GM10266 (cell line): Measurements from ENCODE around the gene NXN.

Source experiments
- DNase-seq: peaks from one replicate; pipeline ENCODE4 v3.0.0; 2012; ENCODE audit errors: extremely low spot score
- TF ChIP-seq, protein P1 (sequence below): IDR thresholded peaks from 2 replicates; pipeline ENCODE4 v1.5.1; 2012; ENCODE audit warnings: mild to moderate bottlenecking, low read depth; ENCODE audit not compliant: control insufficient read depth, insufficient read depth; ENCODE audit errors: missing control alignments

NXN gene

DNA sequence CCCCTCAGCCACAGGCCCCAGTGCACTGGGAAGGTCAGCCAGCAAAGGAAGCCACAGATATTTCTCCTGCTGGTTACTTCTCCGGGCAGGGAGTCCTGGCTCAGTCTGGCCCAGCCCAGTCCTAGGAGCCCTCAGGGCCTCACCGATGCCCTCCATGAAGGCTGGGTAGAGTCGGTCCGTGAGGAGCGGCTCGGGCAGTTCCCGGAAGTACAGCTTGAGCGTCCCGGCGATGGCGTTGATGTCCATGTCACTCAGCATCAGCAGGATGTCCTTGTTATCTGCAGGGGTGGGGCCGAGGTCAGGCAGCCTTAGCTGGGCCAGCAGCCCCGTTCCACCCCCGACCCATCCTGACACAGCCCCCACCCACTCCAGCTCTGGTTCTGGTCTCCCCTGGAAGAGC is 31.0 kb upstream of the NXN start:
- DNase-seq: no peak
- TF ChIP-seq, protein P1, sequence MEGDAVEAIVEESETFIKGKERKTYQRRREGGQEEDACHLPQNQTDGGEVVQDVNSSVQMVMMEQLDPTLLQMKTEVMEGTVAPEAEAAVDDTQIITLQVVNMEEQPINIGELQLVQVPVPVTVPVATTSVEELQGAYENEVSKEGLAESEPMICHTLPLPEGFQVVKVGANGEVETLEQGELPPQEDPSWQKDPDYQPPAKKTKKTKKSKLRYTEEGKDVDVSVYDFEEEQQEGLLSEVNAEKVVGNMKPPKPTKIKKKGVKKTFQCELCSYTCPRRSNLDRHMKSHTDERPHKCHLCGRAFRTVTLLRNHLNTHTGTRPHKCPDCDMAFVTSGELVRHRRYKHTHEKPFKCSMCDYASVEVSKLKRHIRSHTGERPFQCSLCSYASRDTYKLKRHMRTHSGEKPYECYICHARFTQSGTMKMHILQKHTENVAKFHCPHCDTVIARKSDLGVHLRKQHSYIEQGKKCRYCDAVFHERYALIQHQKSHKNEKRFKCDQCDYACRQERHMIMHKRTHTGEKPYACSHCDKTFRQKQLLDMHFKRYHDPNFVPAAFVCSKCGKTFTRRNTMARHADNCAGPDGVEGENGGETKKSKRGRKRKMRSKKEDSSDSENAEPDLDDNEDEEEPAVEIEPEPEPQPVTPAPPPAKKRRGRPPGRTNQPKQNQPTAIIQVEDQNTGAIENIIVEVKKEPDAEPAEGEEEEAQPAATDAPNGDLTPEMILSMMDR: no peak

DNA sequence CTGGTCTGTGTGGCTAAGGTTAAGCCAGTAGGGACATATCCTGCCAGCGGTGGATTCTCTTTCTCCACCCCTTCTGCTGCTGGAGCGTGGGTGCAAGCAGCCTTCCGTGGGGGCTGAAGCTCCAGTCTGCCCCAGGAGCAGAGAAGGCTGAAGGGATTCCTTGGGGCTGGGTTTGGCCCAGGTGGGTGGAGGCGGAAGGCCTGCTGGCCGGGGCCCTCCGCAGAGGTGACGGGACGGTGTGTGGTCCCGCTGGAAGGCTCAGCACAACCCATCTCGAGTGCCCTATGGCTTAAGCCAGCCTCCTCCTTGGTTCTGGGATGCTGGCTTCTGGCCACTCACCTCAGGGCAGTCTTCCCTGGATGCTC is 30.5 kb upstream of the NXN start:
- no peak for DNase-seq
- TF ChIP-seq, protein P1: no peak

DNA sequence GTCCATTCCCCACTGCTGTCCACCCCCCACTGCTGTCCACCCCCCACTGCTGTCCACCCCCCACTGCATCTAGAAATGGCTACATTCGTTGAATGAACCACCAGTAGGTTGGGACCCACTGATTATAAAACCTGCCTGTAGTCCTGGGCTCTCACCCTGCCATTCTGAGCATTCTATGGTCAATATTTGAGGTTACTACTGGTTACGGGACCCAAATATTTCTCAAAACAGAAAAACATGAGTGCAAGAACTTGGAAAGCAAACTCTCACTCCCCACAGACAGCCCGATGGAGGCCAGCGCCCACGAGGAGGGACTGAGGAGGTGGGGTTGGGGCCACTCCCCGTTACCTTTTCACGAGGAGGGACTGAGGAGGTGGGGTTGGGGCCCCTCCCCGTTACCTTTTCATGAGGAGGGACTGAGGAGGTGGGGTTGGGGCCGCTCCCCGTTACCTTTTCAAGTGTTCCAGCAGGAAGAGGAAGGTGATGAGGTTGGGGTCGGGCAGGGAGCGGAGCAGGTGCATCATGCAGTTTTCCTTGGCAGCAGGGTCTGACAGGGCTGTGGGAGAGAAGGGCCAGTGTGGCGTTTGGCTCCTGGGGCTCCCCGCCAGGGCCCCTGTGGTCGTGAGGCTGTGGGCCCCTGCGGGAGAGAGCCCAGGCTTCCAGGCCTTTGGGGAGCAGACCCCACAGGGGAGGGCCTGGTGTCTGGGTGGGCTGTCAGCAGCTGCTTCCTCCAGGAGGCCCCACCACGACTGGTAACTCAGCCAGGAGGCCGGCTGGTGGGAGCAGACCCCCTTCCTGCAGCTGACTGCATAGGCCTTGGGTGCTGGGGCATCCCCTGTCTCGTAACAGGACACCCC is 29.9 kb upstream of the NXN start:
- no peak for DNase-seq
- TF ChIP-seq, protein P1: no peak

DNA sequence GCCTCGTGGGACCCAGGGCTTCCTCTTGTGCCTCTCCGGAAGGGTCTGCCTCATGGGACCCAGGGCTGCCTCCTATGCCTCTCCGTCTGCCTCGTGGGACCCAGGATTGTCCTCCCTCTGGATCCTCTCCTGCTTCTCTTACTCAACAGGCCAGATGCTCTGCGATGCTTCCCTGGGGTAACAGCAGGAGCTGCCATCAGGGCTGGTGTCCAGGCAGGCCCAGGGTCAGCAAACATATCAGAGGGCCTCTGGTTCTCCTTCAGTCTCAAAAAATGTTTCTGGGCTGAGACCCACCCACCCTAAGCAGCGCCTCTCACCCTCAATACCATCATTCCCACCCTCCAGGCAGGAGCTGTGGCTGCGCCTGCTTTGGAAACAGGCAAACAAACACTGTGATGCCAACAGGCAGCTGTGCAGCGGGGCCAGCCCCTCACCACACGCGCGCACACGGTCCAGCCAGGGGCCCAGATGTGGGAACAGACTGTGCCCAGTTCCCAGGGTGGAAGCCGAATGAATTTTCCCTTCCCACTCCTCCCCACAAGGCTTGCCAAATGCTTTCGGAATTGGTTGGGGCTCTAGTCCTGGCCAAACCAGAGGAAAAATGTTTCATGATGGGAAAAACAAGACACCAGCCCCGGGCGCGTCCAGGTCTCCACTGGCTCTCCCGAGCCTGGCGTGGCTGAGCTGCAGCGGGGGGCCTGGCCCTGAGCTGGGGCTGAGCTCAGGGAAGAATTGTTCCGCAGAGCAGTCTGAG is 28.6 kb upstream of the NXN start:
- TF ChIP-seq, protein P1: no peak
- DNase-seq: no peak

DNA sequence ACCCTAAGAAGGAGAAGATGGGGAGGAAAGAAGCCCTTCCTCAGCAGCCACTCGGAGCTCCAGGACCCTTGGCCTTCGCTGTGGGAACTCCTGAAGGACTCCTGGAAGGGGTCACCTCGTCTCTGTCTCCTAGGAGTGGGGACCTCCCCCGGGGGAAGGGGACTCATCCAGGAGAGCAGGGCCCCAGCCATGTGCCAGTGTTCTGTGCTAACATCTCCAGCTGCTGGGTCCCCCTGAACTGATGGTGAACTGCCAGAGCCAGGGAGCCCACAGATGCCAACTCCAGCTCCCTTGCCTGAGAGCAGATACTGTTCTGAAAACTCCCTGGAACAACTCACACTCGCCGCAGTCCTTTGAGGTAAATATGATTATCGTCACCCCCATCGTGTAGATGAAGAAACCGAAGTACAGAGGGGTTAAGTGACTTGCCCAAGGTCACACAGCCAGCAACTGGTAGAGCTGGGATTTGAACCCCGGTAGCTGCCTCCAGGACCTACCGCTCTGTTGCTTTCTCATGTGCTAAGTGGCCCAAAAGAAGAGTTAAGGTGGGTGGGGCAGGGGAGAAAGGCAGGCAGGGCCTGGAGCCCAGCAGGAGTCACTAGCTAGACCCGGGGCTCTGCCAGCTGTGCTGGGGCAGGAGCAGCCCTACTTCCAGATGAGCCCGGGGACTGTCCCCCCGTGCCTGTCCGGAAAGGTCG is 27.9 kb upstream of the NXN start:
- no peak for DNase-seq
- TF ChIP-seq, protein P1: no peak

DNA sequence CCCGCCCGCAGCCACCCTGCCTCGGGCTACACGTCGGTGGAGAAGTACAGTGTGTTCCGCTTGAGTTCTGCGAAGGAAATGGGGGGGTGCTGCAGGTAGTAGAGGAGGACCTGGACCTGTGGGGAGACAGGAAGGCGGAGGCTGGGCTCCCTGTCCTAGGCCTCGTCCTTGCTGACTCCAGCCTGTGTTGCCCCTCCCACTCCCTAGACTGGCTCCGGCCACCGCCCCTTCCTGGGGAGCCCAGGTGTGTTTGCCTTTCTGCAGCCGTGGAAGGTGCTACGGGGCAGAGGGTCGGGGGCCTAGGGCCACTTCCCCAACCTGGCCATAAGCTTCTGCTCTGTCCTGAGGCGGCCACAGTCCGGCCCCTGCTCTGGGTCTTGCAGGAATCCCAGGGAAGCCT is 26.5 kb upstream of the NXN start:
- TF ChIP-seq, protein P1: no peak
- DNase-seq: no peak
